Hepatocyte (in vitro differentiated cells): ENCODE measurements around the gene TCHH.
"Not testable (repeated sequence)": the region's sequence is repeated elsewhere in the genome, so short reads cannot be mapped to it uniquely, and the experiment has no call there.

Source experiments
- EZH2 ChIP-seq: fragments of 200-600 bp; sonication (generic); IDR thresholded peaks from 2 replicates; pipeline ENCODE4 v1.6.1; 2016; ENCODE audit warnings: antibody characterized with exemption, mild to moderate bottlenecking, borderline replicate concordance
- TF ChIP-seq, protein P1 (sequence below): fragments of 200-600 bp; sonication (generic); IDR thresholded peaks from 2 replicates; pipeline ENCODE4 v1.5.1; 2016; ENCODE audit warnings: antibody characterized with exemption, mild to moderate bottlenecking; ENCODE audit not compliant: poor library complexity

DNA sequence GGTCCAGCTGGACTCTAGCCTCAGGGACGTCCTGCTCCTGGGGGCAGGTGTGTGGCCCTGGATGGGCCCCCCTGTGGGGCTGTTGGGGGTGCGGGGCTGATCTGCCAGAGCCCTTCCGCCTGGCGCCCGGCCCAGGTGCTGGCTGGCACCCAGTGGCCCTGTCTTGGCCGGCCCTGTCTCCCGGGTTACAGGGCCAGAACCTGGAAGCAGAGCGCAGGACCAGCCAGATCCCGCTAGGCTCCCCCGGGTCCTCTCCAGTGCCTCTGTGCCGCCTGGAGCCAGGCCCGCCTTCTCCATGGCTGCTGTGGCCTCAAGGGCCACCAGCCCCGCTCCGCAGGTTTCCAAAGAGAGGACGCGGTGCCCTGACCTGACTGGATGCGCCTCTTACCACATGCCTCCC is 34.2 kb downstream of the TCHH start:
- TF ChIP-seq, protein P1, sequence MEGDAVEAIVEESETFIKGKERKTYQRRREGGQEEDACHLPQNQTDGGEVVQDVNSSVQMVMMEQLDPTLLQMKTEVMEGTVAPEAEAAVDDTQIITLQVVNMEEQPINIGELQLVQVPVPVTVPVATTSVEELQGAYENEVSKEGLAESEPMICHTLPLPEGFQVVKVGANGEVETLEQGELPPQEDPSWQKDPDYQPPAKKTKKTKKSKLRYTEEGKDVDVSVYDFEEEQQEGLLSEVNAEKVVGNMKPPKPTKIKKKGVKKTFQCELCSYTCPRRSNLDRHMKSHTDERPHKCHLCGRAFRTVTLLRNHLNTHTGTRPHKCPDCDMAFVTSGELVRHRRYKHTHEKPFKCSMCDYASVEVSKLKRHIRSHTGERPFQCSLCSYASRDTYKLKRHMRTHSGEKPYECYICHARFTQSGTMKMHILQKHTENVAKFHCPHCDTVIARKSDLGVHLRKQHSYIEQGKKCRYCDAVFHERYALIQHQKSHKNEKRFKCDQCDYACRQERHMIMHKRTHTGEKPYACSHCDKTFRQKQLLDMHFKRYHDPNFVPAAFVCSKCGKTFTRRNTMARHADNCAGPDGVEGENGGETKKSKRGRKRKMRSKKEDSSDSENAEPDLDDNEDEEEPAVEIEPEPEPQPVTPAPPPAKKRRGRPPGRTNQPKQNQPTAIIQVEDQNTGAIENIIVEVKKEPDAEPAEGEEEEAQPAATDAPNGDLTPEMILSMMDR = not testable (repeated sequence)
- not testable (repeated sequence) for TF ChIP-seq EZH2
